ENCODE results near the gene GLDN. TPM values are rescaled to one million over a fixed set of nuclear protein-coding genes. Genes with fewer than 3 reads are reported as not detected.

GLDN gene
- total RNA-seq, 3 donors from 2014 or later (not counting 1 experiment from before 2014, with no cell fraction given), result not detected

GRCh38 chr15:51386486-51386885 lies 45.0 kb downstream of the GLDN start:
- intact Hi-C loops (cut with micrococcal nuclease), result no loop called here
- no peak overlapping the region for H3K4me3 Mint-ChIP-seq
- no peaks in the 10 kb centered on the region for H3K36me3 Mint-ChIP-seq
- 90% methylated on average over 12 of the region's 12 CpGs for WGBS (ENCODE audit: insufficient coverage)
- Histone ChIP-seq H3K4me3 (ENCODE audit: low read length) (no peak overlapping the region), H3K27me3 (ENCODE audit: control insufficient read depth, insufficient read depth, low read length) (no peaks in the 10 kb centered on the region), H3K36me3 (ENCODE audit: control insufficient read depth, insufficient read depth, low read length) (no peaks in the 10 kb centered on the region), H3K27ac (ENCODE audit: low read length) (no peak overlapping the region), H3K4me1 (ENCODE audit: control insufficient read depth, insufficient read depth, low read length) (no peaks in the 10 kb centered on the region), H3K9me3 (ENCODE audit: control insufficient read depth, insufficient read depth, low read length) (no peaks in the 10 kb centered on the region)
- H3K4me1 Mint-ChIP-seq, result peaks cover 0 to 7% of the 10 kb centered on the region in 2 donors
- DNase-seq, result no peak
- no peak for TF ChIP-seq CTCF (IDR thresholded peaks at IDR 0.05)
- H3K9me3 Mint-ChIP-seq, result peaks cover 0 to 2% of the 10 kb centered on the region in 2 donors
- H3K27me3 Mint-ChIP-seq (ENCODE audit: low read depth in 2 of 2), result peaks cover 13 to 15% of the 10 kb centered on the region in 2 donors
- no peak for ATAC-seq
- no peak overlapping the region for H3K27ac Mint-ChIP-seq

GRCh38 chr15:51386960-51387698 lies 45.7 kb downstream of the GLDN start:
- H3K4me1 Mint-ChIP-seq, result peaks cover 0 to under 1% of the 10 kb centered on the region in 2 donors
- ATAC-seq (no peak), DNase-seq (no peak)
- H3K27me3 Mint-ChIP-seq (ENCODE audit: low read depth in 2 of 2), result peaks cover 8 to 13% of the 10 kb centered on the region in 2 donors
- no peak overlapping the region for H3K27ac ChIP-seq (ENCODE audit: low read length)
- H3K4me1 ChIP-seq (ENCODE audit: control insufficient read depth, insufficient read depth, low read length), result no peaks in the 10 kb centered on the region
- no peak overlapping the region for H3K4me3 ChIP-seq (ENCODE audit: low read length)
- H3K27me3 ChIP-seq (ENCODE audit: control insufficient read depth, insufficient read depth, low read length), result no peaks in the 10 kb centered on the region
- H3K36me3 ChIP-seq (ENCODE audit: control insufficient read depth, insufficient read depth, low read length), result no peaks in the 10 kb centered on the region
- intact Hi-C loops (cut with micrococcal nuclease), result no loop called here
- H3K9me3 ChIP-seq (ENCODE audit: control insufficient read depth, insufficient read depth, low read length), result no peaks in the 10 kb centered on the region
- H3K27ac Mint-ChIP-seq, result no peak overlapping the region
- TF ChIP-seq CTCF (IDR thresholded peaks at IDR 0.05), result no peak
- H3K36me3 Mint-ChIP-seq, result no peaks in the 10 kb centered on the region
- WGBS (ENCODE audit: insufficient coverage), result 82% methylated on average over 10 of the region's 10 CpGs
- H3K4me3 Mint-ChIP-seq, result no peak overlapping the region
- H3K9me3 Mint-ChIP-seq, result no peaks in the 10 kb centered on the region

- no peaks in the 10 kb centered on the region for H3K9me3 ChIP-seq (ENCODE audit: control insufficient read depth, insufficient read depth, low read length)
- intact Hi-C loops (cut with micrococcal nuclease), result no loop called here
- Mint-ChIP-seq H3K36me3 (no peaks in the 10 kb centered on the region), H3K27me3 (ENCODE audit: low read depth in 2 of 2) (peaks cover 8 to 11% of the 10 kb centered on the region in 2 donors), H3K4me3 (no peak overlapping the region), H3K4me1 (no peaks in the 10 kb centered on the region), H3K9me3 (no peaks in the 10 kb centered on the region), H3K27ac (no peak overlapping the region)
- no peaks in the 10 kb centered on the region for H3K4me1 ChIP-seq (ENCODE audit: control insufficient read depth, insufficient read depth, low read length)
- TF ChIP-seq CTCF (IDR thresholded peaks at IDR 0.05), result no peak
- ATAC-seq (no peak), DNase-seq (no peak)
- H3K36me3 ChIP-seq (ENCODE audit: control insufficient read depth, insufficient read depth, low read length), result no peaks in the 10 kb centered on the region
- 92% methylated on average over 3 of the region's 3 CpGs for WGBS (ENCODE audit: insufficient coverage)
- no peak overlapping the region for H3K4me3 ChIP-seq (ENCODE audit: low read length)
- no peaks in the 10 kb centered on the region for H3K27me3 ChIP-seq (ENCODE audit: control insufficient read depth, insufficient read depth, low read length)
- no peak overlapping the region for H3K27ac ChIP-seq (ENCODE audit: low read length)
Measured at GRCh38 chr15:51387699-51388041, 46.2 kb downstream of the GLDN start.

GRCh38 chr15:51388726-51389125 lies 47.3 kb downstream of the GLDN start:
- Histone ChIP-seq H3K4me1 (ENCODE audit: control insufficient read depth, insufficient read depth, low read length) (no peaks in the 10 kb centered on the region), H3K9me3 (ENCODE audit: control insufficient read depth, insufficient read depth, low read length) (no peaks in the 10 kb centered on the region), H3K4me3 (ENCODE audit: low read length) (no peak overlapping the region), H3K27me3 (ENCODE audit: control insufficient read depth, insufficient read depth, low read length) (no peaks in the 10 kb centered on the region), H3K27ac (ENCODE audit: low read length) (no peak overlapping the region), H3K36me3 (ENCODE audit: control insufficient read depth, insufficient read depth, low read length) (no peaks in the 10 kb centered on the region)
- Mint-ChIP-seq H3K27ac (no peak overlapping the region), H3K9me3 (no peaks in the 10 kb centered on the region), H3K36me3 (no peaks in the 10 kb centered on the region), H3K4me1 (no peaks in the 10 kb centered on the region), H3K4me3 (no peak overlapping the region), H3K27me3 (ENCODE audit: low read depth in 2 of 2) (peaks cover 4 to 5% of the 10 kb centered on the region in 2 donors)
- no peak for ATAC-seq
- no peak for TF ChIP-seq CTCF (IDR thresholded peaks at IDR 0.05)
- intact Hi-C loops (cut with micrococcal nuclease), result no loop called here
- 89% methylated on average over 7 of the region's 7 CpGs for WGBS (ENCODE audit: insufficient coverage)
- DNase-seq, result no peak
